SK-N-DZ (cell line): Measurements from ENCODE around the gene SNCAIP.

ENCODE experiments used
- DNase-seq: peaks from one replicate; pipeline ENCODE4 v3.0.0-alpha.2; 2015; ENCODE audit warnings: low spot score

SNCAIP gene

DNA sequence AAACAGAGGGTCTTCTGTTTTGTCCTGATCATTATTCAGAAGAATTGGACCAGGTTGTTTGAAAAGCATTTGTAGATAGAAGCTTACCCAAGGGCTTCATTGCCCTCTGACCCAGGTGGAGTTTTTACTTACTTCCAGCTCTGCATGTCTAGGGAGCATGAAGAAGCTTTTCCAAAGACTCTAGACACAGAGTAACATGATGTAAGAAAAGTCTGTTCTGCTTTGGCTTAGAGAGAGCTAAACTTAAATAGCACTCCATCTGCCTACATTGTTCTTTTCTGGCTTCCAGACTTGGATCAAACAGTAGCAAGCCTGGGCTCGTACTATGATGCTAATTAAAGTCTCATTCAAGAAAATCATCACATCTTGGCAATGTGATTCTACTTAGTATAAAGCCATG lies 112.1 kb downstream of the SNCAIP start:
- DNase-seq = no peak

- DNase-seq = no peak
Observed at GRCh38 chr5:122426301-122426700, 114.3 kb downstream of the SNCAIP start.

GRCh38 chr5:122427621-122428020 lies 115.6 kb downstream of the SNCAIP start:
- DNase-seq = no peak

- DNase-seq = no peak
Observed at GRCh38 chr5:122429545-122430318, 117.7 kb downstream of the SNCAIP start.

GRCh38 chr5:122430319-122430586 lies 118.2 kb downstream of the SNCAIP start:
- DNase-seq = no peak

- no peak for DNase-seq
Observed at GRCh38 chr5:122431298-122431697, 119.3 kb downstream of the SNCAIP start.

- no peak for DNase-seq
Observed at GRCh38 chr5:122434205-122434970, 122.4 kb downstream of the SNCAIP start.

GRCh38 chr5:122435234-122435633 lies 123.2 kb downstream of the SNCAIP start:
- DNase-seq = no peak

DNA sequence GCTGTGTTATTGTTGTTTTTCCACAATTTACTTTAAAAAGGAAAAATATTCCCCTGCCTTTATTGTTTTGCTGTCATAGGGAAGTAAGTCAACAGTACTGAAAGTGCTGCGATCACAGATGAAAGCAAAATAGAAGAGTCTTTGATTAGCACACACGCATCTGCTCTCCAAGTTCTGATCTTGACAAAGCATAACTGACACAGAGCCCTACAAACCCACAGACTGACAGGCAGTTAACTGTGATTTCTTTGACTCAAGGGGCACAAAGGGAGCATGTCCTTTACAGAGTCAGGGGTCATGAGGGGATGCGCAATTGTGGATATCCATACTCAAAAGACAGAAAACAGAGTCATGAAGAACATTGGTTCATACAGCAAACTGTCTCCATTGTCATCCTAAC lies 123.7 kb downstream of the SNCAIP start:
- DNase-seq = no peak

DNA sequence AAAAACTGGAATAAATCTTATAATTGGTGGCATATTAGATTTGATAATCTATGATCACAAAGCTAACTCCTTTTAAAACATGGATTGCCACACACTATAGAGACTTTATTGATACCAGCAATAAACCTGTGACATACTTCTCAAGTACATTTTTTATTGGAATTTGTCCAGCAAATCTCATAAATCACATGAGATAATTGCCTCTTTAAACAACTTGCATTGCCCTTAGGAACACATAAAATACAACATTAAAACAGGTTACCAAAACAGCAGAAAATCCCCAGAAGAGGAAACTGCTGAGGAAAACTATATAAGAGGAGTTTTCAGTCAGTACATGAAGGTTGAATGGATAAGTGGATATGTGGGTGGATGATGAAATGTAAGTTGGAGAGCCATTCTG lies 124.6 kb downstream of the SNCAIP start:
- no peak for DNase-seq

DNA sequence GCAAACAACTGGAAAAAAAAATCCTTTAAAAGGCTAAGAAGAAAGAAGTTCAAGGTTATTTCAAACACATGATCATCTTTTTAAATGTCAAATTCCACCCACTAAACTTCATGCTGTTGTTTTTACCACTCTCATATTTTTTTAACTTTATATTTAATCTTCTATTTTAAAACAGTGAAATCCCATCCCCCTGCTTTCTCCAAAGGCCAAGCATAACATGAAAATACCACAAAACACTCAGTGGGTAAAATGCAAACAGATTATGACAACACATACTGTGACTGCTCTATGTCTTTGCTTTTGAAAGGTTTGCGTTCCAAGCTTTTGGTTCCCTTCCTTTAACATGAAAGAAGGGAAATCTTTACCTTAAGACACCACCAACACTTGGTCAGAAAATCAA lies 127.6 kb downstream of the SNCAIP start:
- DNase-seq = no peak

DNA sequence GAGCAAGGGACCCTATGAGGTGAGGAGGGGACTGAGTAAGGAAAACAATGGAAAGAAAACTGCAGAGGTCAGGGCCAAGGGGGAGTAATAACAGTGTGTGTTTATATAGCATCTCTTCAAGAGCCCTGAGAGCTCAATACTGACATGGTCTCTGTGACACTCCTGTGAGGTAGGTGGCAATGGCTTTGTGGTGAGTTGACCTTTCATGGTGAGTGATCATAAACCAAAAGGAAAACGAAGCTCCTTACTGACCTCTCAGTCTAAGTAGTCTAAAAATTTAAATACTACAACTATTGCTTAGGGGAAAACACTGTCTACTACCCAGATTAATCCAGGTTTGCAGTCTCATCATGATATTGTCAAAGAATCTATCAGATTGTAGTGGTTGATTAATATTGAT lies 130.9 kb downstream of the SNCAIP start:
- no peak for DNase-seq

DNA sequence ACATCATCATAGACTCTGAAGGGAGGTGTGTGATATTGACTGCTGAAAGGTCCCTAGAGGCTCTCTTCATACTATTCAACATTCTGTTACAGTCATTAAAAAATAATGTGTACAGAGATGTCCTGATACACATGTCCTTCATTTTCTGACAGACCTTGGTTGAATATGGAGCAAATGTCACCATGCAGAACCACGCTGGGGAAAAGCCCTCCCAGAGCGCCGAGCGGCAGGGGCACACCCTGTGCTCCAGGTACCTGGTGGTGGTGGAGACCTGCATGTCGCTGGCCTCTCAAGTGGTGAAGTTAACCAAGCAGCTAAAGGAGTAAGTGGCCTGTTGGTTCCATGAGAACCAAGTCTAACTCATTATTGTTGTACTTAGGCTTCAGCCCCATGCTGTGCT lies 132.4 kb downstream of the SNCAIP start:
- DNase-seq = no peak

DNA sequence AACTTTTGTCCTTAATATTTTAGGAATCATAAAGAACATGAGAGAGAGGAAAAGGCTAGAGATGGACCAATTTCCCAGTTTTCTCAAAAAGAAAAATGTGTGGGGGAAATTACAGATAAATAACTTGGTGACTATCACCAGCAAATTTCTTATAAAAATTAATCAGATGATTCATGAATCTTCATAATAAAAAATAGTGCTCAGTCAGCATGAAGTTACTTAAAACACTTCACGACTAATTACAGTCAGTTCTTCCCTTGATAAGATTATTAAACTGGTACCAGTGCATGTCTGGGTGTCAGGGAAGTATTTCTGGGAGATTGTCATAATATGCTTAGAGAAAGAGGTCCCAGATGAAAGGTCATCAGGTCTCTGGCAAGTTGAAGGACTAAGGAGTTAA lies 133.0 kb downstream of the SNCAIP start:
- DNase-seq = no peak

DNA sequence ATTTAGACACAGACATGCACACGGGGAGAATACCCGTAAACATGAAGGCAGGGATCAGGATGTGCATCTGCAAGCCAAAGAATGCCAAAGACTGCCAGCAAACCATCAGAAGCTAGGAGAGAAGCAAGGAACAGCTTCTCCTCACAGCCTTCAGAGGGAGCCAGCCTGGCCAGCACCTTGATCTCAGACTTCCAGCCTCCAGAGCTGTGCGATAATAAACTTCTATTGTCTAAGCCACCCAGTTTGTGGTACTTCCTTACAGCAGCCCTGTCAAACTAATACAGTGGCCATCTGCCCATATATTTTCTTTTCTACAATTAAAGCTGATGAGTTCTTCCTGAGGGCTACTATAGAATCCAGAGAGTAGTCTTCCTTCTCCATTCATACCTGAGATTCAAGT lies 135.0 kb downstream of the SNCAIP start:
- DNase-seq = no peak

- DNase-seq = peak; percentile 49
Observed at GRCh38 chr5:122447879-122448278, 135.8 kb downstream of the SNCAIP start.

DNA sequence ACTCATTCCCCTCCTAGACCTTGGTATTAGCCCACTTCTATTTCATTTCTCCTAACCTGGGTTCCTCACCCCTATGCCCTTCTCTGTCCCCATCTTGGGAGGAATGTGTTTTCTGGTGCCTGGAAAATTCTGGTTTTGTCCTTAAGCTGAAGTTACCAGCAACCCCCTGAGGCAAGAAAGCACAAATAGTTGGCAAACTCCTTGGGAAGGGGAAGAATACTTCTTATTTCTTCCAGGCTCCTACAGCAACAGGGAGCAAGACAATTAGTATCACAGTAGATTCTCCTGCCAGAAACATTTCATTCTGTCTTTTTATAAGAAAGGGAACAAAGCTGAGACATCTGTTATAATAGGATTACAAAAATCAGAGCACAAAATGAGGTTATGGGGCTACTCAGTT lies 142.5 kb downstream of the SNCAIP start:
- DNase-seq = no peak

GRCh38 chr5:122455939-122456338 lies 143.9 kb downstream of the SNCAIP start:
- DNase-seq = no peak

DNA sequence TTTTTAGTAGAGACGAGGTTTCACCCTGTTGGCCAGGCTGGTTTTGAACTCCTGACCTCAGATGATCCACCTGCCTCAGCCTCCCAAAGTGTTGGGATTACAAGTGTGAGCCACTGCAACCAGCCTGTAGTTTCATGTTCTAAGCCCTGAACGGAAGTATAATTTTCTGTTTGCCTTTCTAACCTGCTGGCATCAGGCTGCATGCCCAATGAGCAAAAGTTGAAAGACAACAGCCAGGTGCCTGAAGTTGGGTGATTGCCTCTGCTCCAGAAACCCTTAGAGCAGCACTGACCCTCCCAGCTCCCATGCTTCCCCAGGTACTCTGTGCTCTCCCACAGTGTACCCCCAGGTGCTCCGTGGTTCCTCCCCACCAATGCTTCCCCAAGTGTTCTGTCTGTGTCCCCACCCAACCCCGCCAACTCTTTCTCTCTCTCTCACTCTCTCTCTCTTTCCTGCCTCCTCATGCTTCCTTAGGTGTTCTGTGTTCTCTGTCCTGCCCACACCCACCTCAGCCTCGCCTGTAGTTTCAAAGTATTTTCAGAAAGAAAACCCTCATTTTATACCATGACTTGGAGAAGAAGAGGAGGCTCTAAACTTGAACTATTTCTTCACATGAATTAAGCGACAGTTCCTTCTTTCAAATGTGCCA lies 145.3 kb downstream of the SNCAIP start:
- no peak for DNase-seq

GRCh38 chr5:122458278-122458872 lies 146.3 kb downstream of the SNCAIP start:
- peak; percentile 32 for DNase-seq

DNA sequence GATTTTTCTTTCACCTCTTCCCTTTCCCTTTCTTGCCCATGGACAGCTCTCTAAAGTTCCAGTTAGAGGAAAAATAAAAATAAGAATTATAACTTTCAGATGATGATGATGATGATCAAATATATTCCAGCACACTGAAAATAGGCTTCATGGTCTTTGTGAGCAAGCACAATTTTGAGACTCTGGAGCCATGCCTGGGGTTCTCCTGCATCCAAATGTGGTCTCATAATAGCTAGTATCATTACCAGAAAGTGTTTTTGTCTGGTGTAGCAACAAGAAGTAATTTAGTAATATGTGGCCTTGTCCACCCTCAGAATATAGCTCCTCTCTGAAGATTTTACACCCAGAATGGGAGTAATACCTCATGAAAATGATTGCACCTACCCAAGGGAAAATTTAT lies 150.4 kb downstream of the SNCAIP start:
- DNase-seq = no peak

DNA sequence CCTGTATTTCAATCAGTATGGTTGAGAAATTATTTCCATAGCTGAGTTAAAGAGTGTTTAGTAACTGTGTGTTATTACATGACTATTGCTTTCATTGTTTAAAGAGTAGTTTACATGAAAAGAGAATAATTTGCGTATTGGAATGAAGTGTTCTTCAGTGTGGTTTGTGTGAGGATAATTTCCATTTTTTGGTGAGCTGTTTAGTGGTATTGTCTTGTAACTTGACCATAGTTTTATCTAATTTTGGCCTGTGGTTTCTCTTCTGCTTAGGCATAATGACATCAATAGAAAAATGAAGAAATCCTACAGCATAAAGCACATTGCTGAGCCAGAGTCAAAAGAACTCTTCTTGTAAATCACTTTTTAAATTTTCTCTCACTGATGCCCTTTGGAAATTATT lies 151.2 kb downstream of the SNCAIP start:
- no peak for DNase-seq

- DNase-seq = no peak
Observed at GRCh38 chr5:122464191-122464590, 152.2 kb downstream of the SNCAIP start.
